Loucy (cell line): ENCODE results near the gene RPTOR.

Experiments
- H2AFZ ChIP-seq: fragments of 200-600 bp; sonication (generic); 2 replicates; pipeline ENCODE4 v1.6.0; 2016; ENCODE audit warnings: antibody characterized with exemption, mild to moderate bottlenecking, low read length, moderate library complexity
- H3F3A ChIP-seq: fragments of 200-600 bp; 2 replicates; pipeline ENCODE4 v1.6.0; 2016; ENCODE audit warnings: antibody characterized with exemption, low read depth, mild to moderate bottlenecking
- H3K27me3 ChIP-seq: fragments of 200-600 bp; sonication (generic); 2 replicates; pipeline ENCODE4 v1.6.1; 2014; ENCODE audit warnings: low read length, mild to moderate bottlenecking; ENCODE audit not compliant: insufficient read depth, poor library complexity, severe bottlenecking
- H3K36me3 ChIP-seq: fragments of 200-600 bp; sonication (generic); 2 replicates; pipeline ENCODE4 v1.6.1; 2016; ENCODE audit warnings: low read length; ENCODE audit not compliant: insufficient read depth
- H3K4me1 ChIP-seq: fragments of 200-600 bp; sonication (generic); 2 replicates; pipeline ENCODE4 v1.5.1; 2014; ENCODE audit warnings: low read length, mild to moderate bottlenecking; ENCODE audit not compliant: insufficient read depth, poor library complexity, severe bottlenecking
- H3K4me2 ChIP-seq: fragments of 200-600 bp; sonication (generic); 2 replicates; pipeline ENCODE4 v1.6.0; 2014; ENCODE audit warnings: antibody characterized with exemption, low read length, low read depth, mild to moderate bottlenecking; ENCODE audit not compliant: poor library complexity, severe bottlenecking
- H3K4me3 ChIP-seq: fragments of 200-600 bp; sonication (generic); 2 replicates; pipeline ENCODE4 v1.5.1; 2014; ENCODE audit warnings: low read length, mild to moderate bottlenecking, mixed read lengths; ENCODE audit not compliant: poor library complexity, severe bottlenecking
- H3K79me2 ChIP-seq: fragments of 200-600 bp; sonication (generic); 2 replicates; pipeline ENCODE4 v1.6.1; 2014; ENCODE audit warnings: low read length; ENCODE audit not compliant: insufficient read depth
- H3K9ac ChIP-seq: fragments of 200-600 bp; sonication (generic); 2 replicates; pipeline ENCODE4 v1.6.0; 2014; ENCODE audit warnings: mild to moderate bottlenecking, low read depth, low read length, moderate library complexity; ENCODE audit not compliant: poor library complexity, severe bottlenecking
- H3K9me2 ChIP-seq: fragments of 200-600 bp; sonication (generic); replicated peaks from 2 replicates; pipeline ENCODE4 v1.6.1; 2016; ENCODE audit warnings: low read depth, low read length, mixed read lengths
- H3K9me3 ChIP-seq: fragments of 200-600 bp; sonication (generic); 2 replicates; pipeline ENCODE4 v1.6.1; 2014; ENCODE audit warnings: mild to moderate bottlenecking, antibody characterized with exemption, low read length, low read depth; ENCODE audit not compliant: insufficient read depth
- H4K20me1 ChIP-seq: fragments of 200-600 bp; sonication (generic); 2 replicates; pipeline ENCODE4 v1.6.0; 2014; ENCODE audit warnings: antibody characterized with exemption, low read length, mild to moderate bottlenecking; ENCODE audit not compliant: insufficient read depth, poor library complexity, severe bottlenecking
- CTCF ChIP-seq: fragments of 200-600 bp; sonication (generic); conservative IDR thresholded peaks from 2 replicates; pipeline ENCODE4 v1.5.1; 2014; ENCODE audit warnings: mild to moderate bottlenecking, antibody characterized with exemption, low read length
- EZH2phosphoT487 ChIP-seq: fragments of 200-600 bp; IDR thresholded peaks from 2 replicates; pipeline ENCODE4 v1.6.1; 2018; ENCODE audit warnings: antibody characterized with exemption, mild to moderate bottlenecking, moderate library complexity, borderline replicate concordance

Gene RPTOR

GRCh38 chr17:80944326-80944725 lies 399.7 kb downstream of the RPTOR start:
- H3K4me3 ChIP-seq: no peak overlapping the region
- no peak overlapping the region for H3K9ac ChIP-seq
- no peaks in the 10 kb centered on the region for H3K9me2 ChIP-seq
- no peak for TF ChIP-seq CTCF
- no peak for TF ChIP-seq EZH2phosphoT487
- no peaks in the 10 kb centered on the region for H4K20me1 ChIP-seq
- H3F3A ChIP-seq: no peaks in the 10 kb centered on the region
- H2AFZ ChIP-seq: no peak overlapping the region
- H3K4me2 ChIP-seq: no peak overlapping the region
- no peaks in the 10 kb centered on the region for H3K27me3 ChIP-seq
- no peaks in the 10 kb centered on the region for H3K9me3 ChIP-seq
- no peaks in the 10 kb centered on the region for H3K79me2 ChIP-seq
- peaks cover 11% of the 10 kb centered on the region; the same call in 1 of the 2 replicates for H3K36me3 ChIP-seq
- H3K4me1 ChIP-seq: peaks cover 3% of the 10 kb centered on the region

- TF ChIP-seq EZH2phosphoT487 (no peak), CTCF (no peak)
- Histone ChIP-seq H3K79me2 (no peaks in the 10 kb centered on the region), H3K36me3 (peaks cover 11% of the 10 kb centered on the region; the same call in 1 of the 2 replicates), H3K4me1 (no peaks in the 10 kb centered on the region), H2AFZ (no peak overlapping the region), H3K9me2 (no peaks in the 10 kb centered on the region), H3K4me3 (no peak overlapping the region), H4K20me1 (no peaks in the 10 kb centered on the region), H3F3A (no peaks in the 10 kb centered on the region), H3K4me2 (no peak overlapping the region), H3K9me3 (no peaks in the 10 kb centered on the region), H3K27me3 (no peaks in the 10 kb centered on the region), H3K9ac (no peak overlapping the region)
These were observed 401.1 kb downstream of the RPTOR start for GRCh38 chr17:80945736-80946135.

GRCh38 chr17:80946449-80946848 lies 401.8 kb downstream of the RPTOR start:
- no peaks in the 10 kb centered on the region for H3K79me2 ChIP-seq
- H3K9ac ChIP-seq: no peak overlapping the region
- TF ChIP-seq CTCF (no peak), EZH2phosphoT487 (no peak)
- no peak overlapping the region for H3K4me2 ChIP-seq
- H3K27me3 ChIP-seq: no peaks in the 10 kb centered on the region
- no peaks in the 10 kb centered on the region for H3K9me3 ChIP-seq
- H3F3A ChIP-seq: no peaks in the 10 kb centered on the region
- H2AFZ ChIP-seq: no peak overlapping the region
- no peaks in the 10 kb centered on the region for H3K4me1 ChIP-seq
- H3K9me2 ChIP-seq: no peaks in the 10 kb centered on the region
- H4K20me1 ChIP-seq: no peaks in the 10 kb centered on the region
- H3K36me3 ChIP-seq: peaks cover 11% of the 10 kb centered on the region; the same call in 1 of the 2 replicates
- no peak overlapping the region for H3K4me3 ChIP-seq
